Measurements from ENCODE around the gene ACBD6.

DNA sequence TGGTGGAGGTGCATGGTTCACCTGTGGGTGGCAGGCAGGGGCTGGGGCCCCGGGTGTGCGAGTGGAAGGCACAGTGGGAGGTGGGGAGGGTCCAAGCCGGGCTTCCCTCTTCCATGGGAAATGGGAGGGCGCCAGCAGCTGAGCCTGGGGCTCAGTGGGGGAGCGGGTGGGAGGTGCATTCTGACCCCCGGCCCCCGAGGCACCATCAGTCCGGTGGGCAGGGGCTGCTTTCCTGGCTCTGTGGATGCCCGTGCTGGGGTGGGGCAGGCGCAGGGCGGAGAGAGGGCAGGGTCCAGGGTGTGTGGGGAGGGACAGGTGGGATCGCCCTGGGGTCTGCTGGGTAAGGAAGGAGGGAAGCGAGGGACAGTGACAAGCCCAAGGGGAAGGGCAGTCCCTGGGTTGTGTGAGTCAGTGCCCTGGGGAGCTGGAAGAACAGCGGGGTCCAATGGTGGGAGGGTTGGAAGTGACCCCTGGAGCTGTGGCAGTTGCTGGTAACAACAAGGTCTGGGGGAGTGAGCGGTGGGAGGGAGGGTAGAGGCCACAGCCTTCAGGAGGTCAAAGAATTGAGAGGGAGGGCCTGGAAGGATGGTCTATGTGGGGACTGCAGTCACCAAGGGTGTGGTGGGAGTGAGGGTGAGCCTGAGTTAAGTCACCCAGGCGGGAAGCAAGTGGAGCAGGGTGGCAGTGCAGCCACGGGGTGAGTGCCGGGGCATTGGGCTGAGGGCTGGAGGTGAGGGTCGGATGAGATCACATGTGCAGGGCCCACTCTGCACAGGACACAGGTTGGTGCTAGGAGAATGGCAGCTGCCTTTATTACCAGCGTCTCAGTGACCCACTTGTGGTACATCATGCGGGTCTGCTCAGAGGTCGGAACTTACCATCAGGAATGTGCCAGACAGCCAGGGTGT lies 242.7 kb downstream of the ACBD6 start:
- no peak for TF ChIP-seq CTCF (IDR thresholded peaks at IDR 0.05 in 2 of 3, conservative IDR thresholded peaks at IDR 0.05 in 1 of 3; ENCODE audit: control insufficient read depth in 2 of 3, extremely low read depth in 1 of 3, insufficient read depth in 1 of 3, low read depth in 3 of 3, low read length in 3 of 3)
- no peak for TF ChIP-seq POU2F2 (IDR thresholded peaks at IDR 0.05; ENCODE audit: borderline replicate concordance, low read depth, low read length)
- no peak for TF ChIP-seq SP1 (IDR thresholded peaks at IDR 0.05; ENCODE audit: low read depth, low read length)
- no peak for TF ChIP-seq RCOR1 (conservative IDR thresholded peaks at IDR 0.05; ENCODE audit: low read depth, low read length)
- TF ChIP-seq BRCA1 (IDR thresholded peaks at IDR 0.05; ENCODE audit: low read depth, low read length) = no peak
- TF ChIP-seq EZH2 (IDR thresholded peaks at IDR 0.05; ENCODE audit: borderline replicate concordance, control insufficient read depth, low read depth, low read length) = no peak
- TF ChIP-seq, protein P1, sequence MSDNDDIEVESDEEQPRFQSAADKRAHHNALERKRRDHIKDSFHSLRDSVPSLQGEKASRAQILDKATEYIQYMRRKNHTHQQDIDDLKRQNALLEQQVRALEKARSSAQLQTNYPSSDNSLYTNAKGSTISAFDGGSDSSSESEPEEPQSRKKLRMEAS (IDR thresholded peaks at IDR 0.05; ENCODE audit: low read depth, low read length) = no peak
- TF ChIP-seq ZNF274 (IDR thresholded peaks at IDR 0.05; ENCODE audit: insufficient read depth, insufficient read length) = no peak
- TF ChIP-seq SIN3A (IDR thresholded peaks at IDR 0.05; ENCODE audit: low read depth, low read length) = no peak
- no peak for TF ChIP-seq ZNF24 (IDR thresholded peaks at IDR 0.05)
- no peak for TF ChIP-seq POLR2A (IDR thresholded peaks at IDR 0.05; ENCODE audit: low read depth, low read length)
- TF ChIP-seq CREM (IDR thresholded peaks at IDR 0.05; ENCODE audit: low read depth) = no peak
- TF ChIP-seq, protein P2, sequence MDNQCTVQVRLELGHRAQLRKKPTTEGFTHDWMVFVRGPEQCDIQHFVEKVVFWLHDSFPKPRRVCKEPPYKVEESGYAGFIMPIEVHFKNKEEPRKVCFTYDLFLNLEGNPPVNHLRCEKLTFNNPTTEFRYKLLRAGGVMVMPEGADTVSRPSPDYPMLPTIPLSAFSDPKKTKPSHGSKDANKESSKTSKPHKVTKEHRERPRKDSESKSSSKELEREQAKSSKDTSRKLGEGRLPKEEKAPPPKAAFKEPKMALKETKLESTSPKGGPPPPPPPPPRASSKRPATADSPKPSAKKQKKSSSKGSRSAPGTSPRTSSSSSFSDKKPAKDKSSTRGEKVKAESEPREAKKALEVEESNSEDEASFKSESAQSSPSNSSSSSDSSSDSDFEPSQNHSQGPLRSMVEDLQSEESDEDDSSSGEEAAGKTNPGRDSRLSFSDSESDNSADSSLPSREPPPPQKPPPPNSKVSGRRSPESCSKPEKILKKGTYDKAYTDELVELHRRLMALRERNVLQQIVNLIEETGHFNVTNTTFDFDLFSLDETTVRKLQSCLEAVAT (IDR thresholded peaks at IDR 0.05) = no peak
- no peak for TF ChIP-seq IKZF1 (conservative IDR thresholded peaks at IDR 0.05)

Measured in GM12878 (cell line).